ENCODE measurements around the gene DAP.

Gene DAP

DNA sequence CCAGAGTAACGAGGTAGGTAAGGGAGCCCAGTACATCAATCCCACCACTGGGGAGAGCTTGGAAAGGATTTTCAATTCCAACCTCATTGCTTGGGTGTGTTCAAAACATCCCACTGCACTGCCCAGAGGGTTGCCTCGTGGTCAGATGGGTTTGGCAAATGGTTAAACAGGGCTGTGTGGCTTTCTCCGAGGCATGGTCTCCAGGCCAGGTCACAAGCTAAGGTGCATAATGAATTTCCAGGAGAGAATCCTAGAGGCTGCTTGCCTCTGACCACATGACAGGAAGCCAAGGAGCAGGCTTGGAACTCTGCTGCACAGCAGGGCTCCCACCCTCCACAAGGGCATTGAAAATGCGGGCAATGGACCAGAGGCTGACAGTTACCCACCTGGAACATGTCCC, 51.6 kb downstream of the DAP start:
- no peak overlapping the region for H4K91ac ChIP-seq (ENCODE audit: low read depth, low read length, poor library complexity)
- H2BK12ac ChIP-seq (ENCODE audit: low read length): no peak overlapping the region
- H3K4me2 ChIP-seq (ENCODE audit: insufficient read depth, low read length, poor library complexity, severe bottlenecking): no peak overlapping the region
- no peak overlapping the region for H2BK15ac ChIP-seq (ENCODE audit: low read length)
- H3K4me1 ChIP-seq (ENCODE audit: control insufficient read depth in 2 of 2, insufficient read depth in 1 of 2, low read depth in 1 of 2, low read length in 2 of 2): peaks cover 0 to 4% of the 10 kb centered on the region in 2 donors
- H3K18ac ChIP-seq (ENCODE audit: low read length): no peak overlapping the region
- H3K27ac ChIP-seq (replicated peaks; ENCODE audit: low read length): no peak overlapping the region
- H3K4me3 ChIP-seq (ENCODE audit: low read length in 2 of 2): no peak overlapping the region
- no peak overlapping the region for H3K14ac ChIP-seq (ENCODE audit: low read length)
- H3K4ac ChIP-seq (ENCODE audit: low read length): no peak overlapping the region
- no peaks in the 10 kb centered on the region for H3K27me3 ChIP-seq (ENCODE audit: control insufficient read depth in 3 of 3, insufficient read depth in 3 of 3, low read depth in 1 of 3, low read length in 3 of 3)
- H2BK120ac ChIP-seq (ENCODE audit: low read depth, low read length): no peak overlapping the region
- DNase-seq (ENCODE audit: low spot score): no peak
- WGBS, 2 donors (ENCODE audit: extremely low coverage in 2 of 2, insufficient read length in 2 of 2, insufficient replicate concordance in 1 of 2): no CpG with 5 or more reads among the region's 4 CpGs
- no peak overlapping the region for H2AFZ ChIP-seq (ENCODE audit: low read length)
- H3K79me1 ChIP-seq (ENCODE audit: low read depth, low read length): peaks cover 7% of the 10 kb centered on the region
- H3K23ac ChIP-seq (ENCODE audit: low read depth, low read length, poor library complexity): peak overlapping the region; percentile 5
- H3K36me3 ChIP-seq (replicated peaks in 1 of 2; ENCODE audit: control insufficient read depth in 2 of 2, insufficient read depth in 2 of 2, low read length in 2 of 2): peaks cover 4 to 12% of the 10 kb centered on the region in 2 donors
- H3K9me3 ChIP-seq (replicated peaks in 1 of 2; ENCODE audit: control insufficient read depth in 2 of 2, insufficient read depth in 1 of 2, low read depth in 1 of 2, low read length in 2 of 2): peaks cover 0 to 2% of the 10 kb centered on the region in 2 donors
- H2AK5ac ChIP-seq (ENCODE audit: low read depth, low read length): no peak overlapping the region
- H3K9ac ChIP-seq (ENCODE audit: low read depth, low read length, poor library complexity): no peak overlapping the region
- no peak overlapping the region for H2BK5ac ChIP-seq (ENCODE audit: low read length)
- H4K8ac ChIP-seq (ENCODE audit: low read depth, low read length): no peak overlapping the region

DNA sequence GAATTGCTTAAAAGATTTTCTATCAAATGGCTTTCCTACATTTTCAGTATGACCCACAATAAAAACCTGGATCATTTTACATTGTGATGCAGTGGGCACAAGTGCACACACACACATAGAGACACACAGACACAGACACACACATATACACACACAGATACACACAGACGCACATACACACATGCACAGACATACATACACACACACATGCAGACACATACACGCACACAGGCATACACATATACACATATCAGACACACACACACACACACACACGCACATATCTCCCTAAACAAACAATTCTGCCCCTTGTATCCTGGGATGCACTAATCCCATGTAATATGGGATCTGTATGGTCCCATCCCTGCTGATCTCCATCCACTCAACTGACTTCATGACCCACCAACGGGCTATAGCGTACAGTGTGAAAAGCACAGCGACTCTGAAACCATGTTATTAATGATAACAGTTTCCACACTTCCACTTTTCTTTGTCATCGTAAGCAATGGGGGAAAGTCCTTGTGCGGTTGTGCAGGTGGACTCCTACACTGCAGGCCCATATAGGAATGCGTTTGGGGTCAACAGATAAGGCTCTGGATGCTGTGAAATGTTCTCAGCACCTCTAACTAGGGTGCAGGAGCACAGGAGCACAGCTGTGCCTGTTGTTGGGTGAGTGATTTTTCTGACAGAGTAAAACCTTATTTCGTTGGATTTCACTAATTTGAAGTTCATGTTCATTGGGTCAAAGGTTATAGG, 52.7 kb downstream of the DAP start:
- peaks cover 0 to 4% of the 10 kb centered on the region in 2 donors for H3K4me1 ChIP-seq (ENCODE audit: control insufficient read depth in 2 of 2, insufficient read depth in 1 of 2, low read depth in 1 of 2, low read length in 2 of 2)
- H3K36me3 ChIP-seq (replicated peaks in 1 of 2; ENCODE audit: control insufficient read depth in 2 of 2, insufficient read depth in 2 of 2, low read length in 2 of 2): peaks cover 4 to 8% of the 10 kb centered on the region in 2 donors
- H2BK12ac ChIP-seq (ENCODE audit: low read length): no peak overlapping the region
- no peak overlapping the region for H4K91ac ChIP-seq (ENCODE audit: low read depth, low read length, poor library complexity)
- peaks cover 0 to 2% of the 10 kb centered on the region in 2 donors for H3K9me3 ChIP-seq (replicated peaks in 1 of 2; ENCODE audit: control insufficient read depth in 2 of 2, insufficient read depth in 1 of 2, low read depth in 1 of 2, low read length in 2 of 2)
- no peak overlapping the region for H3K14ac ChIP-seq (ENCODE audit: low read length)
- peak overlapping the region; percentile 83 for H3K9ac ChIP-seq (ENCODE audit: low read depth, low read length, poor library complexity)
- H3K27me3 ChIP-seq (ENCODE audit: control insufficient read depth in 3 of 3, insufficient read depth in 3 of 3, low read depth in 1 of 3, low read length in 3 of 3): no peaks in the 10 kb centered on the region
- no peak overlapping the region for H3K4me2 ChIP-seq (ENCODE audit: insufficient read depth, low read length, poor library complexity, severe bottlenecking)
- H2BK15ac ChIP-seq (ENCODE audit: low read length): no peak overlapping the region
- H3K23ac ChIP-seq (ENCODE audit: low read depth, low read length, poor library complexity): no peak overlapping the region
- no peak overlapping the region for H2AK5ac ChIP-seq (ENCODE audit: low read depth, low read length)
- no peak overlapping the region for H2BK120ac ChIP-seq (ENCODE audit: low read depth, low read length)
- no peak overlapping the region for H3K4ac ChIP-seq (ENCODE audit: low read length)
- no peak overlapping the region for H4K8ac ChIP-seq (ENCODE audit: low read depth, low read length)
- H2AFZ ChIP-seq (ENCODE audit: low read length): no peak overlapping the region
- no peak overlapping the region for H3K4me3 ChIP-seq (ENCODE audit: low read length in 2 of 2)
- no peak overlapping the region for H3K27ac ChIP-seq (replicated peaks; ENCODE audit: low read length)
- peaks cover 5% of the 10 kb centered on the region for H3K79me1 ChIP-seq (ENCODE audit: low read depth, low read length)
- no peak for DNase-seq (ENCODE audit: low spot score)
- no CpG with 5 or more reads among the region's 10 CpGs for WGBS, 2 donors (ENCODE audit: extremely low coverage in 2 of 2, insufficient read length in 2 of 2, insufficient replicate concordance in 1 of 2)
- no peak overlapping the region for H2BK5ac ChIP-seq (ENCODE audit: low read length)
- H3K18ac ChIP-seq (ENCODE audit: low read length): no peak overlapping the region

DNA sequence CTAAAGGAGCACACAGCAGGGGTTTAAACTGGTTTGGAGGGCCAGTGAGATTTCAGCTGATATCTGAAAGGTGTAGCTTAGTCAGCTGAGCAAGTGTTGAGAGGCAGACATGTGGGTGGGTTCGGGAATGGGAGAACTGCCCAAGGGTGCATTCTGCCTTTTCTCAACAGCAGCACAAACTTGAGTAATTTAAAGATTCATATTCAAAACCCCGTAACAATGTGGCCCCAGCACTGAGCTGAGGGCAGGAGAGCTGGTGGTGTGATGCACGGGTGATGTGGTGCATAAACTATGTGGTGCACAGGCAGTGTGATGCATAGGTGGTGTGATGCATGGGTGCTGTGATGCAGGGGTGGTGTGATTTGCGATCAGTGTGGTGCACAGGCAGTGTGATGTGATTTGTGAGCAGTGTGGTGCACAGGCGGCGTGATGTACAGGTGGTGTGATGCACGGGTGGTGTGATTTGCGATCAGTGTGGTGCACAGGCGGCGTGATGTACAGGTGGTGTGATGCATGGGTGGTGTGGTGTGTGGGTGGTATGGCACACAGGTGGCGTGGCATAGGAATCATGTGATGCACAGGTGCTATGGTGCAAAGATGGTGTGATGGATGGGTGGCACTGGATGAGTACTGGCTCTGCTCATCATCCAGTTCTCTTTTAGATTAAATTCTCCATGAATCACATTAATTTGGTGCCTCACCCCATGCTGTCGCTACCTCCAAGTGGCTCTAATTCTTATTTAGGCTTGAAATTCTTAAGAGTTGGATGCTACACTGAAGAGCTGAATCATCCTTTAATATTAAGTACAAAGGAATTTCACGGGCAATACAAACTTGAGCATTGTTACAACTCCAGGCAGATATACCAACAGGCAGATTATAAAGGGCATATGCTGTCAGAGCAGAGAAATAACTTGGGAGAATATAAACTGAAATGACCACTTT, 53.6 kb downstream of the DAP start:
- H3K27me3 ChIP-seq (ENCODE audit: control insufficient read depth in 3 of 3, insufficient read depth in 3 of 3, low read depth in 1 of 3, low read length in 3 of 3): no peaks in the 10 kb centered on the region
- peak overlapping the region; percentile 49 for H3K18ac ChIP-seq (ENCODE audit: low read length)
- no peak overlapping the region for H3K27ac ChIP-seq (replicated peaks; ENCODE audit: low read length)
- H2BK5ac ChIP-seq (ENCODE audit: low read length): no peak overlapping the region
- no peak overlapping the region for H4K91ac ChIP-seq (ENCODE audit: low read depth, low read length, poor library complexity)
- H2BK120ac ChIP-seq (ENCODE audit: low read depth, low read length): no peak overlapping the region
- peak overlapping the region; percentile 89 for H3K23ac ChIP-seq (ENCODE audit: low read depth, low read length, poor library complexity)
- H3K4me2 ChIP-seq (ENCODE audit: insufficient read depth, low read length, poor library complexity, severe bottlenecking): no peak overlapping the region
- no peak for DNase-seq (ENCODE audit: low spot score)
- no peak overlapping the region for H3K4ac ChIP-seq (ENCODE audit: low read length)
- WGBS, 2 donors (ENCODE audit: extremely low coverage in 2 of 2, insufficient read length in 2 of 2, insufficient replicate concordance in 1 of 2): no CpG with 5 or more reads among the region's 13 CpGs
- peaks cover 0 to 4% of the 10 kb centered on the region in 2 donors for H3K4me1 ChIP-seq (ENCODE audit: control insufficient read depth in 2 of 2, insufficient read depth in 1 of 2, low read depth in 1 of 2, low read length in 2 of 2)
- peak overlapping the region; percentile 94 for H3K14ac ChIP-seq (ENCODE audit: low read length)
- peaks cover 0 to 5% of the 10 kb centered on the region in 2 donors for H3K36me3 ChIP-seq (replicated peaks in 1 of 2; ENCODE audit: control insufficient read depth in 2 of 2, insufficient read depth in 2 of 2, low read length in 2 of 2)
- H2AFZ ChIP-seq (ENCODE audit: low read length): no peak overlapping the region
- no peak overlapping the region for H2BK12ac ChIP-seq (ENCODE audit: low read length)
- no peak overlapping the region for H2AK5ac ChIP-seq (ENCODE audit: low read depth, low read length)
- peak overlapping the region; percentile 78 for H3K9ac ChIP-seq (ENCODE audit: low read depth, low read length, poor library complexity)
- H3K9me3 ChIP-seq (replicated peaks in 1 of 2; ENCODE audit: control insufficient read depth in 2 of 2, insufficient read depth in 1 of 2, low read depth in 1 of 2, low read length in 2 of 2): peaks cover 0 to 2% of the 10 kb centered on the region in 2 donors
- no peak overlapping the region for H2BK15ac ChIP-seq (ENCODE audit: low read length)
- H4K8ac ChIP-seq (ENCODE audit: low read depth, low read length): peak overlapping the region; percentile 29
- H3K79me1 ChIP-seq (ENCODE audit: low read depth, low read length): peaks cover 5% of the 10 kb centered on the region
- H3K4me3 ChIP-seq (ENCODE audit: low read length in 2 of 2): peak overlapping the region in 1 of 2 donors; percentile 73

DNA sequence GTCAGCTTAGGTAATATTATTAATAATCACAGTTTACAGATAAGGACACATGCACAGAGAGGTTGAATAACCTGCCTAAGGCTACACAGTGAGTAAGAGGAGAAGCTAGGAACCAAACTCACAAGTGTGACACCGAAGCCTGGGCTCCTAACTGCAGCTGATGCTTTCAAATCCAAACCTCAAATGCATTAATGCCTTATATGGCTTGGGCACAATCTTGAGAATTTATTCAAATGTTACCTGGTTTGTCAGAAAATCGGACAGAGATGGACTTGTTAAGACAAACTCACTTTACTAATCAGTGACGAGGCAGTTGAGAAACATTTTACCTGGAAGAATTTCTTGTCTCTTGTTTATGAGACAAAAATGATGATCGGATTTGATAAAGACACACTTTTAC, 54.7 kb downstream of the DAP start:
- no peak overlapping the region for H3K14ac ChIP-seq (ENCODE audit: low read length)
- no peak overlapping the region for H2AK5ac ChIP-seq (ENCODE audit: low read depth, low read length)
- no peak for DNase-seq (ENCODE audit: low spot score)
- H4K91ac ChIP-seq (ENCODE audit: low read depth, low read length, poor library complexity): no peak overlapping the region
- no peak overlapping the region for H3K23ac ChIP-seq (ENCODE audit: low read depth, low read length, poor library complexity)
- no peak overlapping the region for H2BK5ac ChIP-seq (ENCODE audit: low read length)
- no peak overlapping the region for H3K4ac ChIP-seq (ENCODE audit: low read length)
- no peak overlapping the region for H3K4me2 ChIP-seq (ENCODE audit: insufficient read depth, low read length, poor library complexity, severe bottlenecking)
- no peak overlapping the region for H3K27ac ChIP-seq (replicated peaks; ENCODE audit: low read length)
- H2AFZ ChIP-seq (ENCODE audit: low read length): no peak overlapping the region
- H4K8ac ChIP-seq (ENCODE audit: low read depth, low read length): no peak overlapping the region
- H3K9ac ChIP-seq (ENCODE audit: low read depth, low read length, poor library complexity): no peak overlapping the region
- no peak overlapping the region for H3K18ac ChIP-seq (ENCODE audit: low read length)
- peaks cover 5% of the 10 kb centered on the region for H3K79me1 ChIP-seq (ENCODE audit: low read depth, low read length)
- no peaks in the 10 kb centered on the region for H3K27me3 ChIP-seq (ENCODE audit: control insufficient read depth in 3 of 3, insufficient read depth in 3 of 3, low read depth in 1 of 3, low read length in 3 of 3)
- H3K36me3 ChIP-seq (replicated peaks in 1 of 2; ENCODE audit: control insufficient read depth in 2 of 2, insufficient read depth in 2 of 2, low read length in 2 of 2): peaks cover 0 to 5% of the 10 kb centered on the region in 2 donors
- no peak overlapping the region for H2BK120ac ChIP-seq (ENCODE audit: low read depth, low read length)
- H2BK12ac ChIP-seq (ENCODE audit: low read length): no peak overlapping the region
- no CpG with 5 or more reads among the region's 4 CpGs for WGBS, 2 donors (ENCODE audit: extremely low coverage in 2 of 2, insufficient read length in 2 of 2, insufficient replicate concordance in 1 of 2)
- H3K4me1 ChIP-seq (ENCODE audit: control insufficient read depth in 2 of 2, insufficient read depth in 1 of 2, low read depth in 1 of 2, low read length in 2 of 2): peaks cover 0 to 4% of the 10 kb centered on the region in 2 donors
- H3K4me3 ChIP-seq (ENCODE audit: low read length in 2 of 2): no peak overlapping the region
- H3K9me3 ChIP-seq (replicated peaks in 1 of 2; ENCODE audit: control insufficient read depth in 2 of 2, insufficient read depth in 1 of 2, low read depth in 1 of 2, low read length in 2 of 2): peaks cover 0 to 1% of the 10 kb centered on the region in 2 donors
- H2BK15ac ChIP-seq (ENCODE audit: low read length): no peak overlapping the region
